ENCODE results near the gene EHMT1. TPM values are rescaled to one million over a fixed set of nuclear protein-coding genes. Genes with fewer than 3 reads are reported as not detected.

Gene EHMT1
- total and polyA plus RNA-seq, 2 of the 13 experiments (the other 11 are each of a cell fraction or from before 2014, with no cell fraction given), result 23.0 to 27.1 TPM

GRCh38 chr9:137785704-137786161 lies 166.9 kb downstream of the EHMT1 start (continued):
- TF ChIP-seq, protein P1, sequence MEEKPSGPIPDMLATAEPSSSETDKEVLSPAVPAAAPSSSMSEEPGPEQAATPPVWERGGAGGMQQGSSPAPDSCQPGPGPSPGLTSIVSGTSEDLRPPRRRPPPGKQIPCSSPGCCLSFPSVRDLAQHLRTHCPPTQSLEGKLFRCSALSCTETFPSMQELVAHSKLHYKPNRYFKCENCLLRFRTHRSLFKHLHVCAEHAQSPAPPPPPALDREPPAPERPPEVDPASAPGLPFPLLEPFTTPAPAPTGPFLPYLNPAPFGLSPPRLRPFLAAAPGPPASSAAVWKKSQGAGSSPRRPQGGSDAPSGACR (CRISPR knock-in tag; IDR thresholded peaks at IDR 0.05), result no peak
- TF ChIP-seq, protein P2, sequence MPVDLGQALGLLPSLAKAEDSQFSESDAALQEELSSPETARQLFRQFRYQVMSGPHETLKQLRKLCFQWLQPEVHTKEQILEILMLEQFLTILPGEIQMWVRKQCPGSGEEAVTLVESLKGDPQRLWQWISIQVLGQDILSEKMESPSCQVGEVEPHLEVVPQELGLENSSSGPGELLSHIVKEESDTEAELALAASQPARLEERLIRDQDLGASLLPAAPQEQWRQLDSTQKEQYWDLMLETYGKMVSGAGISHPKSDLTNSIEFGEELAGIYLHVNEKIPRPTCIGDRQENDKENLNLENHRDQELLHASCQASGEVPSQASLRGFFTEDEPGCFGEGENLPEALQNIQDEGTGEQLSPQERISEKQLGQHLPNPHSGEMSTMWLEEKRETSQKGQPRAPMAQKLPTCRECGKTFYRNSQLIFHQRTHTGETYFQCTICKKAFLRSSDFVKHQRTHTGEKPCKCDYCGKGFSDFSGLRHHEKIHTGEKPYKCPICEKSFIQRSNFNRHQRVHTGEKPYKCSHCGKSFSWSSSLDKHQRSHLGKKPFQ (CRISPR knock-in tag; IDR thresholded peaks at IDR 0.05; ENCODE audit: insufficient replicate concordance), result no peak
- TF ChIP-seq ZNF260 (CRISPR knock-in tag; IDR thresholded peaks at IDR 0.05; ENCODE audit: borderline replicate concordance, low read depth) (no peak), ZSCAN25 (CRISPR knock-in tag; IDR thresholded peaks at IDR 0.05) (no peak), POLR2AphosphoS5 (IDR thresholded peaks at IDR 0.05; ENCODE audit: low read depth, low read length) (no peak), CHCHD3 (CRISPR knock-in tag; IDR thresholded peaks at IDR 0.05) (no peak), ISX (CRISPR knock-in tag; conservative IDR thresholded peaks at IDR 0.05) (no peak), YEATS2 (CRISPR knock-in tag; IDR thresholded peaks at IDR 0.05; ENCODE audit: borderline replicate concordance) (no peak), ZNF788 (CRISPR knock-in tag; IDR thresholded peaks at IDR 0.05; ENCODE audit: borderline replicate concordance) (peak; percentile 15; the same call in 1 of the 2 replicates), PHF20 (CRISPR knock-in tag; IDR thresholded peaks at IDR 0.05) (no peak), PHB2 (IDR thresholded peaks at IDR 0.05; ENCODE audit: partially characterized antibody) (no peak), HMG20A (CRISPR knock-in tag; IDR thresholded peaks at IDR 0.05; ENCODE audit: borderline replicate concordance) (peak; percentile 65; the same call in 1 of the 2 replicates), NCOA2 (CRISPR knock-in tag; IDR thresholded peaks at IDR 0.05) (peak; percentile 14; the same call in 1 of the 2 replicates), GZF1 (CRISPR knock-in tag; IDR thresholded peaks at IDR 0.05) (no peak), TCF12 (IDR thresholded peaks at IDR 0.05) (no peak), TCF12 (CRISPR knock-in tag; IDR thresholded peaks at IDR 0.05) (no peak), CAMTA2 (CRISPR knock-in tag; IDR thresholded peaks at IDR 0.05; ENCODE audit: borderline replicate concordance) (no peak)
- TF ChIP-seq, protein P3, sequence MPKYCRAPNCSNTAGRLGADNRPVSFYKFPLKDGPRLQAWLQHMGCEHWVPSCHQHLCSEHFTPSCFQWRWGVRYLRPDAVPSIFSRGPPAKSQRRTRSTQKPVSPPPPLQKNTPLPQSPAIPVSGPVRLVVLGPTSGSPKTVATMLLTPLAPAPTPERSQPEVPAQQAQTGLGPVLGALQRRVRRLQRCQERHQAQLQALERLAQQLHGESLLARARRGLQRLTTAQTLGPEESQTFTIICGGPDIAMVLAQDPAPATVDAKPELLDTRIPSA (CRISPR knock-in tag; IDR thresholded peaks at IDR 0.05; ENCODE audit: borderline replicate concordance), result no peak
- TF ChIP-seq, protein P4, sequence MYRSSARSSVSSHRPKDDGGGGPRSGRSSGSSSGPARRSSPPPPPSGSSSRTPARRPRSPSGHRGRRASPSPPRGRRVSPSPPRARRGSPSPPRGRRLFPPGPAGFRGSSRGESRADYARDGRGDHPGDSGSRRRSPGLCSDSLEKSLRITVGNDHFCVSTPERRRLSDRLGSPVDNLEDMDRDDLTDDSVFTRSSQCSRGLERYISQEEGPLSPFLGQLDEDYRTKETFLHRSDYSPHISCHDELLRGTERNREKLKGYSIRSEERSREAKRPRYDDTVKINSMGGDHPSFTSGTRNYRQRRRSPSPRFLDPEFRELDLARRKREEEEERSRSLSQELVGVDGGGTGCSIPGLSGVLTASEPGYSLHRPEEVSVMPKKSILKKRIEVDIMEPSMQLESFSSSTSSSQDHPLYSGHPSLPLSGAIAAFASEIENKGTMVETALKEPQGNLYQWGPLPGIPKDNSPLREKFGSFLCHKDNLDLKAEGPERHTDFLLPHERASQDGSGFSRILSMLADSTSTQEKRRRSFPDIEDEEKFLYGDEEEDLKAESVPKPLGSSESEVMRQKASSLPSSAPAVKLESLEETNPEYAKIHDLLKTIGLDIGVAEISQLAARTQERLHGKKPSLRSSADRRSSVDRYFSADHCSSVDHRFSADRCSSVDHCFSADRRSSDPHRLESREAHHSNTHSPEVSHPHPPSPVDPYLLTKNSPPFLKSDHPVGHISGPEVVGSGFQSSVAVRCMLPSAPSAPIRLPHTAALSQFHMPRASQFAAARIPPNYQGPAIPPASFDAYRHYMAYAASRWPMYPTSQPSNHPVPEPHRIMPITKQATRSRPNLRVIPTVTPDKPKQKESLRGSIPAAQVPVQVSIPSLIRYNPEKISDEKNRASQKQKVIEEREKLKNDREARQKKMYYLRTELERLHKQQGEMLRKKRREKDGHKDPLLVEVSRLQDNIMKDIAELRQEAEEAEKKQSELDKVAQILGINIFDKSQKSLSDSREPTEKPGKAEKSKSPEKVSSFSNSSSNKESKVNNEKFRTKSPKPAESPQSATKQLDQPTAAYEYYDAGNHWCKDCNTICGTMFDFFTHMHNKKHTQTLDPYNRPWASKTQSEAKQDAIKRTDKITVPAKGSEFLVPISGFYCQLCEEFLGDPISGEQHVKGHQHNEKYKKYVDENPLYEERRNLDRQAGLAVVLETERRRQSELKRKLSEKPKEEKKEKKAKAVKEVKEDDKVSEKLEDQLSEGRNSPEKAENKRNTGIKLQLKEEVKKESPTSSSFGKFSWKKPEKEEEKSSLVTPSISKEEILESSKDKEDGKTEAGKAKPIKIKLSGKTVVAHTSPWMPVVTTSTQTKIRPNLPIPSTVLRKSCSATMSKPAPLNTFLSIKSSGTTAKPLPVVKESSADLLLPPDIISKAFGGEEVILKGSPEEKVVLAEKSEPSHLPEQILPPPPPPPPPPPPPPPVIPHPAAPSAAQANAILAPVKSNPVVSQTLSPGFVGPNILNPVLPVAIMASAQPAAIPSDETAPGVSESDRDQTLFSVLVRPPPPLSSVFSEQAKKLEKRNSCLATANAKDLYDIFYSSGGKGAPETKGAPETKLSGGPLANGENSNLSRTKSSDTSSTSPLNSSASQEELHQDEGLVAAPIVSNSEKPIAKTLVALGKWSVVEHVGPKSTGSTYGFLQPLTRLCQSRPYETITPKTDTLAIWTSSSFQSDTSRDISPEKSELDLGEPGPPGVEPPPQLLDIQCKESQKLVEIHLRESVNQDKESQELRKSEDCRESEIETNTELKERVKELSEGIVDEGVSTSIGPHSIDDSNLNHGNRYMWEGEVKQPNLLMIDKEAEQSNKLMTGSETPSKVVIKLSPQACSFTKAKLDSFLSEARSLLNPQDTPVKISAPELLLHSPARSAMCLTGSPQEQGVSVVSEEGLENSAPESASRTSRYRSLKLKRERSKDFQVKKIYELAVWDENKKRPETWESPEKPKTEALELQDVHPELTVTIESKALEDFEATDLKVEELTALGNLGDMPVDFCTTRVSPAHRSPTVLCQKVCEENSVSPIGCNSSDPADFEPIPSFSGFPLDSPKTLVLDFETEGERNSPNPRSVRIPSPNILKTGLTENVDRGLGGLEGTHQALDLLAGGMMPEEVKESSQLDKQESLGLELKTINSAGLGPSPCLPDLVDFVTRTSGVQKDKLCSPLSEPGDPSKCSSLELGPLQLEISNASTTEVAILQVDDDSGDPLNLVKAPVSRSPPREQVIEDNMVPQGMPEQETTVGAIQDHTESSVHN (CRISPR knock-in tag; IDR thresholded peaks at IDR 0.05), result no peak
- TF ChIP-seq, protein P5, sequence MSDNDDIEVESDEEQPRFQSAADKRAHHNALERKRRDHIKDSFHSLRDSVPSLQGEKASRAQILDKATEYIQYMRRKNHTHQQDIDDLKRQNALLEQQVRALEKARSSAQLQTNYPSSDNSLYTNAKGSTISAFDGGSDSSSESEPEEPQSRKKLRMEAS (IDR thresholded peaks at IDR 0.05), result peak; percentile 46; the same call in 1 of the 2 replicates

All from HepG2 (cell line).